Stimulated activated CD8-positive, alpha-beta memory T cell treated with anti-CD3 and anti-CD28 coated beads, Interleukin-15, amount 100 ng/mL, for 4 hours (primary cell): ENCODE results near the gene UGT2B7.

Experiments used
- DNase-seq, 2 donors: peaks; one replicate each; pipeline ENCODE4 v3.0.0-alpha.2; 2020; ENCODE audit warnings: low read depth in 2 of 2

Gene UGT2B7

DNA sequence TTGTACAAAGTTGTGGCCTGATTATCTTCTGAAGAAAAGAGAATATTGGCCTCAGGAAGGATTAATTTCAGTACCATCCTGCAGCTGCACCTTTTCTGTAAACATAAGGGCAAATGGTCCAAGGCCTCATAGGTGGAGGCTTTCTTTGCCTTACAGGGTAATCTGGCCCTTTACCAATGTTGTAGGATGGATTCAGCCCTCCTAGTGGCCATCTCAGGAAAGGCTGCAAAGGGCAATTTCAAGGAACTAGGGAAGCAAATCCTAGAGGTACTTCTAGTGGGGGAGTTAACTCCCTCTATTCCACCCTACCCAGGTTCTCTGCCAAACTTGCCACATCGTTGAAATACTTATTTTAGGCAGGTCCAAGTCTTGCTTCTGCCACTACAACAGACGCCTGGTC is 60.6 kb downstream of the UGT2B7 start:
- no peak for DNase-seq
